Activated CD4-positive, CD25-positive, alpha-beta regulatory T cell treated with anti-CD3 and anti-CD28 coated beads, Interleukin-2, amount 50 U/mL, for 24 hours (primary cell): ENCODE results near the gene KIT.

Experiments used
- ATAC-seq, 2 donors: fragments of 150-1000 bp; cut with Tn5 transposase; one replicate each; pipeline ENCODE4 v1.10.0; 2021; ENCODE audit warnings: mild to moderate bottlenecking in 1 of 2, moderate library complexity in 1 of 2

Gene KIT

GRCh38 chr4:54708339-54709279, 50.9 kb downstream of the KIT start:
- no peak for ATAC-seq

DNA sequence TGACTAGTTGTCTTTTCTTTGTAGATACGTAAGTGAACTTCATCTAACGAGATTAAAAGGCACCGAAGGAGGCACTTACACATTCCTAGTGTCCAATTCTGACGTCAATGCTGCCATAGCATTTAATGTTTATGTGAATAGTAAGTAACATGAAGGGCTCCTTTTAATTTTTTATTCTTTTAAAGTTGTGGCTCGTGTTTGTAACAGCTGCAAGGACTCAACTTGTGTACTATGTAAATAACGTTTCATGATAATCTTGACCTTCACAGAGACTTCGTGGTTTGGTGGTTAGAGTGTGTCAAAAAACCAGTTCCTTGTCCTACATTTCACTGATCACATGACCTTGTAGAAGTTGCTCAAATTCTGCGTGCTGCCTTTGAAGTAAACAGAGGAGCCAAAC, 51.6 kb downstream of the KIT start:
- no peak for ATAC-seq

DNA sequence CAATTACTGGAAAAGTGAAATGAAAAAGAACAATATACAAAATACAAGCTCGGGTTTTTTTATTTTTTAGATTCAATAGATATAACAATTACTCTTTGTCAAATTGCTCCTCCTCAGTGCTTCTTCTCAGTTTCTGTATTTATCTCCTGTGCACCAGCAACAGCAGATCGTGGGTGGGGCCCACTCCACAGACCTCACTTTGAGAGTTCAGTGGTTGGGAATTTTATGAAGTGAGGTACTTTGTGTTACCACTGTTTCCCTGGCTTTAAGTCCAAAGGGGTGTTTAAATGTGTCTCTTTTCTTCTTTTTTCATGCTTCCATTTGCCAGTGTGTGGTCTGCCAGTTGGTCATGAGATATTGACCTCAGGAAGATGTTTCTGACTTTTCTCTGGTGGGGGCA, 54.4 kb downstream of the KIT start:
- ATAC-seq = no peak

DNA sequence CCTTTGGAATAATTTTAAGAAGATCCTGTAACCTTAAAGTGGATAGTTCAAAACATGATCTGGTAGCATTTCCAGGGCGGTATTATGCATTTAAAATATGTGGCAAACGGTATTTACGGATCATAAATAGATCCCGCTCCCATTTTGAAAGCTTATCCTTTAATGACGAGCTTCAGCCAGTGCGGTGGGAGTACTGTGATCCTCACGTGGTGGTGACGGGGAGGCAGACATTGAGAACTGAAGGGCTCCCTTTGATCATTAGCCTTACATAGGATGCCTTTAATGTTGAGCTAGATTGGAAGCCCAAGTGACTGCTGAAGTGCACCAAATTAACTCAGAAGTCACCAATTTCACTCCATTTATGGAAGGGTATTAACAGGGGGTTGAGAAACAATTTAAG, 56.9 kb downstream of the KIT start:
- no peak for ATAC-seq

- ATAC-seq = no peak
These were observed 58.8 kb downstream of the KIT start for GRCh38 chr4:54716478-54717065.

DNA sequence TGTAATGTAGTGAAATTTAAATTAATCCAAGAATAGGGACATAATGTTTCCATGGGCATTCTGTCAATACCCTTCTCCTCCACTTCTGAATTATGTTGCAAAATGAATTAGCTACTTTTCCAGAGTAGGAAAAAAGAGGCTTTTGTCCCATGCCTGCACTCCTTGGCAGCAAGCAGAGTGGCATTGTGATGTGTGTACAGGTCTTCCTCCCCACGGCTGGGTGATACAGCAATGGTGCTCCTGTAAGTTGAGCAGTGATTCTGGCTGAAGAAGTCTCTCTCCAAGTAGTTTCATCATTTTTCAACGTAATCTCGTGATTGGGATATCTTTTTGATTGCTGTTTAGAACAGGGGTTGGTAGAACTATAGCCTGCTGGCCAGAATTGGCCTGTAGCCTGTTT, 59.9 kb downstream of the KIT start:
- ATAC-seq = no peak

GRCh38 chr4:54719378-54719777, 61.6 kb downstream of the KIT start:
- ATAC-seq = no peak

- no peak for ATAC-seq
These were observed 65.5 kb downstream of the KIT start for GRCh38 chr4:54723220-54723619.

- no peak for ATAC-seq
These were observed 66.1 kb downstream of the KIT start for GRCh38 chr4:54723820-54724219.

- ATAC-seq = no peak
These were observed 69.2 kb downstream of the KIT start for GRCh38 chr4:54726907-54727306.

- ATAC-seq = no peak
These were observed 69.6 kb downstream of the KIT start for GRCh38 chr4:54727346-54727745.

DNA sequence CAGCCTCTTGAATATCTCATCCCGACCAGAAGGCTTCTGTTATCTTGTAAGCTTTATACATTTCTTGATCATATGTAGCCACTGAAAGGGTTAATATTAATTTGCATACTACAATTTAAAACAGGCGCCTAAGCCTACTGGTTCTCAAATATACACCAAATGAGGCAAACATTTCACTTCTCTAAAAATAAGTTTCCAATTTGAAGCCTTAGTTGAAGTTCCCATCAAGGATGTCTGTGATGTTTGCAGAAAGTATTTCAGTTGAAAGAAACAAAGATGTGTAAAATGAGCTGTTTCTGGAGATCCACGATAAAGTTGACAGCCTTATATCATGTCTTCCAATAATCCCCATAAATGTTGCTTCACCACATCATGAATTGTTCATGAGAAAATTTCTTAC, 70.6 kb downstream of the KIT start:
- no peak for ATAC-seq

DNA sequence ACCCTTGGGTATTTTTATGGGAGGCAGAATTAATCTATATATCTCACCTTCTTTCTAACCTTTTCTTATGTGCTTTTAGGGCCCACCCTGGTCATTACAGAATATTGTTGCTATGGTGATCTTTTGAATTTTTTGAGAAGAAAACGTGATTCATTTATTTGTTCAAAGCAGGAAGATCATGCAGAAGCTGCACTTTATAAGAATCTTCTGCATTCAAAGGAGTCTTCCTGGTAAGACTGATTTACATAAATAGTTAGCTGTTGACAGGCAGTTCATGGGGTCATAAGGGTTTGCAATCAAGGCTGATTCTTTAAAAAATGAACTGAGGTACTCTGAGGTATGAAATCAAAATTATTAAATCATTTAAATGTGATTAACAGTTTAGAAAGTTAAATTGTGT, 71.5 kb downstream of the KIT start:
- no peak for ATAC-seq

DNA sequence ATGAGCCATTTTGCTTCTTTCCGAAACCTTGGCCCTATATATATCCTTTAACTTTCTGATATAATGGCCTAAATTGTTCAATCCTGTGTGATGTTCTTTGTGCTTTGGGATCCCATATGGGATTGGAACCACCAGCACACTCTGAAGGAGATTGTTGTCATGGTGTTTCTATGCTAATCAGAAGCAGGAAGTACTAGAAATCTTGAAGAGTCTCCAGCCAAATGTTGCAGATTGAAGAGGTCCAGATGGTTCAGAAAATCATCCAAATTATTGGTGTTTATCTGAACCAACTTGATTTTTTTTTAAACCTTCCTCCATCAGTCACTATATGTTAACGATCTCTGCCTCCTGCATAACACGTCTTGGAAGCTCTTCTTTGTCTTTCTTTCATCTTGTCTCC, 72.8 kb downstream of the KIT start:
- no peak for ATAC-seq

- ATAC-seq = no peak
These were observed 73.8 kb downstream of the KIT start for GRCh38 chr4:54731552-54731951.

- no peak for ATAC-seq
These were observed 74.2 kb downstream of the KIT start for GRCh38 chr4:54731976-54732375.

GRCh38 chr4:54737421-54737820, 79.7 kb downstream of the KIT start:
- ATAC-seq = no peak

DNA sequence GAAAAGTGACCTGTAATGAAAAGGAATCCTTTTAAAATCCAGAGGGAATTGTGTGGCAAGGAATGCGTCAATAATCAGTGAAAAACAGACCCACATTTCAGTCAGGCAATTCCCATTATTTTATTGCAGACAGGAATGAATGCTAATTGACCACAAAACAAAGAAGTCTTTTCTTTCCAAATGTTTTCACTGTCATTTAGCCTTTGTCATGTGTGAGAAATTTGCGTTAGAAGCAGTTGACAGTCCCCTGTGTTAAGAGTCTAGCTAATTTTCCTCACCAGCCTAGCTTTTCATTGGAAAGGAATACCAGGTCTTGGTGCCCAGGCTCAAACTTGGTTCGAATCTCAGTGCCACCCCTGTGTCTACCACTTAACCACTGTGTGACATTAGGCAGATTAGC, 83.4 kb downstream of the KIT start:
- ATAC-seq = no peak

GRCh38 chr4:54742636-54743399, 85.1 kb downstream of the KIT start:
- no peak for ATAC-seq

DNA sequence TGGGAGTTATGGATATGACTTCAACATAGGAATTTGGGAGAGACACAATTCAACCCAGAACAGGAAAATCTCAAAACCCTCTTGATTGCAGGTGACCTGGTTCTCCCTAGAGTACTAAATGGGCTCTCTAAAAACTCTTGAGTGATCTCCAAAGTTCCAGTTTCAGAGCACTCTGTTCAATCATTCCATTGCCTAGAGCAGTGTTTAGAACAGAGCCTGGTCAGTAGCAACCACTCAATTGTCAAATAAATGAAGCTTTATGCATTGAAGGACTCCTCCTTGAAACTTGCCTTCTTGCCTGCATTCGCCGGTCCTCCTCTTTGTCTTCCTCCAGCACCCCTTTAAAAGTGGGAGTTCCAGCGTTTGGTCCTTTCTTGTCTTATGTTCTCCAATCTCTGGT, 85.8 kb downstream of the KIT start:
- no peak for ATAC-seq

DNA sequence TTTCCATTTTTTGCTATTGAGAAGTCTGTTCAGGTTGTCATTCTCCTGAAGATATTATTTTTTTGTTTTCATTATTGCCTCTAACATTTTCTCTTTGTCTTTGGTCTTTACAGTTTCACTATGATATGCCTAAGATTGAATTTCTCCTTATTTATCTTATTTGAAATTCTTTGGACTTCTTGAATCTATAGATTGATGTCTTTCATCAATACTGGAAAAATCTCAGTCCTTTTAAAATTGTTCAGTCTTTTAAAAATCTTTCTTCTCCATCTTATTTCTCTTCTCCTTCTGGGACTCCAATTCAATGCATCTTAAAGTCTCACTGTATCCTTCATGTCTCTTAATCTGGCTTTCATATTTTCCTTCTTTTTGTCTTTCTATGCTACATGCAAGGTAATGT, 86.7 kb downstream of the KIT start:
- no peak for ATAC-seq

- no peak for ATAC-seq
These were observed 87.4 kb downstream of the KIT start for GRCh38 chr4:54745031-54745770.

DNA sequence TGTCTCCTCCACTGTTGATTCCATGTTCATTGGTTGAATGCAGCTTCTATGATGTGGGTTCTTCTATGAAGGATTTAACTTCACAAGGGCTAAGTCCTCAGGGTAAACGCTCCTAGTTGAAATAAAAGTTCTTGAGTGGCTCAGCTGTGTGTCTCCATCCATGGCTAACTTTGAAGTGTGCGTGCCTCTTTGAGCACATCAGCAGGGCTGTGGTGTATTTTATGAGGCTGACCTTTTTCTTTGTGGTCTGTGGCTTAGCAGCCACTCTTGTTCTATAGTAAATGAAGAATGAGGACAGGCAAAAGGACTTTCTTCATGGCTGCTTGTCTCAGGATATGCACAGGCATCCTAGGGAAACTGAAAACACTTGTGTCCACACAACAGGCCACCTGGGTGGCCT, 88.5 kb downstream of the KIT start:
- ATAC-seq = peak in 1 of 2 donors; percentile 43
